Measurements from ENCODE around the gene NUCKS1. TPM values are rescaled to one million over a fixed set of nuclear protein-coding genes. Genes with fewer than 3 reads are reported as not detected.
A peak's percentile ranks its signal among the peaks of the same experiment; 100 is the strongest.

Gene NUCKS1
- total and polyA plus RNA-seq, 10 of the 15 experiments (the other 5 are each of a cell fraction or from before 2014, with no cell fraction given), result 40.5 to 135 (median 55.5) TPM

DNA sequence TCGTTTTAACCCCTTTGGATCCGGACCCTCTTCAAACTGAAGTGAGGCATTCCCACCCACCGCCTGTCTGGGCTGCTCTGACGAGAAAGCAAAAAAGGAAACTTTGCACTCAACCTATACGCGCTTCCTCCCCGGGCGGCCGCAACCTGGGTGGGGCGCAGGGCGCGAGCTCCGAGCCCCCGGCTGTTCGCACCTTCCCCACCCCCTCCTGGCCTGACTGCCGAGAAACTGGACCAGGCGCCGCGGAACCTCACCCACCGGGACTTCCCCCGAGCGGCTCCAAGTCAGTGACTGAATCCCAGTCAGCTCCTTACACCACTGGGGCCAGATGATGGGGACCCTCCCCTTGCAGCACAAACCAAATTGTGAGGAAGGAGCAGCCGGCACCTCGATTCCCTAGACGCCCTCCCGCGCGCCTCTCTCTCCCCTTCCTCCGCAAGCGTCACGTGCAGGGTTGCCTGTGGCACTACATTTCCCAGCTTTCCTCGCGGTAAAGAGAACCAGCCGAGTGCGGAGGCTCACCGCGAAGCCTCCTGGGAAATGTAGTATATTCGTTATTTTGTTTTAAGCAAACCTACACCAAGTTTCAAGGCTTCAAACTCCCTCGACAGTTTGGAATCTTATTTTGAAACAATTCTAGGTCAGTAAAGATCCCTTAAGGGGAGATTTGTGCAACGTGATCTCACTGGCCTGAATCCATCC is 25.2 kb upstream of the NUCKS1 start, which contains the start of gene RAB29 (continued):
- TF ChIP-seq ZBTB4 (CRISPR knock-in tag; IDR thresholded peaks at IDR 0.05) (no peak), FOXM1 (IDR thresholded peaks at IDR 0.05; ENCODE audit: low read depth, low read length) (no peak), MTA2 (IDR thresholded peaks at IDR 0.05; ENCODE audit: low read depth) (peak; percentile 50), REST (IDR thresholded peaks at IDR 0.05; ENCODE audit: low read depth, low read length) (no peak), BACH1 (IDR thresholded peaks at IDR 0.05; ENCODE audit: borderline replicate concordance) (peak; percentile 78; the same call in 1 of the 2 replicates), EGR1 (IDR thresholded peaks at IDR 0.05; ENCODE audit: borderline replicate concordance in 1 of 2, low read depth in 2 of 2, low read length in 2 of 2) (no peak), TAF1 (IDR thresholded peaks at IDR 0.05; ENCODE audit: borderline replicate concordance, low read depth, low read length) (peak; percentile 49; the same call in 1 of the 2 replicates), NRF1 (conservative IDR thresholded peaks at IDR 0.05; ENCODE audit: low read depth, low read length) (no peak), MTA3 (IDR thresholded peaks at IDR 0.05; ENCODE audit: borderline replicate concordance, low read length) (no peak), PBX3 (IDR thresholded peaks at IDR 0.05; ENCODE audit: insufficient replicate concordance, low read depth, low read length) (no peak), MEF2B (IDR thresholded peaks at IDR 0.05; ENCODE audit: partially characterized antibody, poor library complexity, severe bottlenecking) (peak; percentile 80)
- TF ChIP-seq, protein P1, sequence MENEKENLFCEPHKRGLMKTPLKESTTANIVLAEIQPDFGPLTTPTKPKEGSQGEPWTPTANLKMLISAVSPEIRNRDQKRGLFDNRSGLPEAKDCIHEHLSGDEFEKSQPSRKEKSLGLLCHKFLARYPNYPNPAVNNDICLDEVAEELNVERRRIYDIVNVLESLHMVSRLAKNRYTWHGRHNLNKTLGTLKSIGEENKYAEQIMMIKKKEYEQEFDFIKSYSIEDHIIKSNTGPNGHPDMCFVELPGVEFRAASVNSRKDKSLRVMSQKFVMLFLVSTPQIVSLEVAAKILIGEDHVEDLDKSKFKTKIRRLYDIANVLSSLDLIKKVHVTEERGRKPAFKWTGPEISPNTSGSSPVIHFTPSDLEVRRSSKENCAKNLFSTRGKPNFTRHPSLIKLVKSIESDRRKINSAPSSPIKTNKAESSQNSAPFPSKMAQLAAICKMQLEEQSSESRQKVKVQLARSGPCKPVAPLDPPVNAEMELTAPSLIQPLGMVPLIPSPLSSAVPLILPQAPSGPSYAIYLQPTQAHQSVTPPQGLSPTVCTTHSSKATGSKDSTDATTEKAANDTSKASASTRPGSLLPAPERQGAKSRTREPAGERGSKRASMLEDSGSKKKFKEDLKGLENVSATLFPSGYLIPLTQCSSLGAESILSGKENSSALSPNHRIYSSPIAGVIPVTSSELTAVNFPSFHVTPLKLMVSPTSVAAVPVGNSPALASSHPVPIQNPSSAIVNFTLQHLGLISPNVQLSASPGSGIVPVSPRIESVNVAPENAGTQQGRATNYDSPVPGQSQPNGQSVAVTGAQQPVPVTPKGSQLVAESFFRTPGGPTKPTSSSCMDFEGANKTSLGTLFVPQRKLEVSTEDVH (IDR thresholded peaks at IDR 0.05; ENCODE audit: low read depth, partially characterized antibody), result peak; percentile 36
- TF ChIP-seq, protein P2, sequence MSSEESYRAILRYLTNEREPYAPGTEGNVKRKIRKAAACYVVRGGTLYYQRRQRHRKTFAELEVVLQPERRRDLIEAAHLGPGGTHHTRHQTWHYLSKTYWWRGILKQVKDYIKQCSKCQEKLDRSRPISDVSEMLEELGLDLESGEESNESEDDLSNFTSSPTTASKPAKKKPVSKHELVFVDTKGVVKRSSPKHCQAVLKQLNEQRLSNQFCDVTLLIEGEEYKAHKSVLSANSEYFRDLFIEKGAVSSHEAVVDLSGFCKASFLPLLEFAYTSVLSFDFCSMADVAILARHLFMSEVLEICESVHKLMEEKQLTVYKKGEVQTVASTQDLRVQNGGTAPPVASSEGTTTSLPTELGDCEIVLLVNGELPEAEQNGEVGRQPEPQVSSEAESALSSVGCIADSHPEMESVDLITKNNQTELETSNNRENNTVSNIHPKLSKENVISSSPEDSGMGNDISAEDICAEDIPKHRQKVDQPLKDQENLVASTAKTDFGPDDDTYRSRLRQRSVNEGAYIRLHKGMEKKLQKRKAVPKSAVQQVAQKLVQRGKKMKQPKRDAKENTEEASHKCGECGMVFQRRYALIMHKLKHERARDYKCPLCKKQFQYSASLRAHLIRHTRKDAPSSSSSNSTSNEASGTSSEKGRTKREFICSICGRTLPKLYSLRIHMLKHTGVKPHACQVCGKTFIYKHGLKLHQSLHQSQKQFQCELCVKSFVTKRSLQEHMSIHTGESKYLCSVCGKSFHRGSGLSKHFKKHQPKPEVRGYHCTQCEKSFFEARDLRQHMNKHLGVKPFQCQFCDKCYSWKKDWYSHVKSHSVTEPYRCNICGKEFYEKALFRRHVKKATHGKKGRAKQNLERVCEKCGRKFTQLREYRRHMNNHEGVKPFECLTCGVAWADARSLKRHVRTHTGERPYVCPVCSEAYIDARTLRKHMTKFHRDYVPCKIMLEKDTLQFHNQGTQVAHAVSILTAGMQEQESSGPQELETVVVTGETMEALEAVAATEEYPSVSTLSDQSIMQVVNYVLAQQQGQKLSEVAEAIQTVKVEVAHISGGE (CRISPR knock-in tag; IDR thresholded peaks at IDR 0.05), result no peak

Data from GM12878 (cell line).